ENCODE measurements around the gene PRR15.

DNA sequence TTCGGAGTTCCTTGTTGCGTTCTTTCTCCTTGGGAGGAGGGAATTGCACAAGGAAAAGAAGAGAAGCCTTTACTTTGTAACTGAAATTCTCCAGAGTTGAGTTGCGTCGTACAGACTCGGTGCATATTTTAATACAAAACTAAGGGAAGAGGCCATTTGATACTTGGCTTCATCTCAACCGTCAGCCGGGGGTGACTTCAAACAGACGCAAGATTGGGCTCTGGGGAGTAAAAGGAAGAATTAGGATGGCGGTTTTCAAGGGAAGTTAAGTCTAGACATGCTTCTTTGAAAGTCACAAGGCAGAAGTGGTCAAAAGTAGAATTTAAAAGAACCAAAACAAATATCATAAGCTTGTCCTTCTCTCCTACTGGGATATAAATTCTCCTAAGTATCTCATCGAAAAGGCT, 1.6 kb downstream of the PRR15 start:
- TF ChIP-seq EZH2 (IDR thresholded peaks at IDR 0.05), result no peak
- TF ChIP-seq, protein P1, sequence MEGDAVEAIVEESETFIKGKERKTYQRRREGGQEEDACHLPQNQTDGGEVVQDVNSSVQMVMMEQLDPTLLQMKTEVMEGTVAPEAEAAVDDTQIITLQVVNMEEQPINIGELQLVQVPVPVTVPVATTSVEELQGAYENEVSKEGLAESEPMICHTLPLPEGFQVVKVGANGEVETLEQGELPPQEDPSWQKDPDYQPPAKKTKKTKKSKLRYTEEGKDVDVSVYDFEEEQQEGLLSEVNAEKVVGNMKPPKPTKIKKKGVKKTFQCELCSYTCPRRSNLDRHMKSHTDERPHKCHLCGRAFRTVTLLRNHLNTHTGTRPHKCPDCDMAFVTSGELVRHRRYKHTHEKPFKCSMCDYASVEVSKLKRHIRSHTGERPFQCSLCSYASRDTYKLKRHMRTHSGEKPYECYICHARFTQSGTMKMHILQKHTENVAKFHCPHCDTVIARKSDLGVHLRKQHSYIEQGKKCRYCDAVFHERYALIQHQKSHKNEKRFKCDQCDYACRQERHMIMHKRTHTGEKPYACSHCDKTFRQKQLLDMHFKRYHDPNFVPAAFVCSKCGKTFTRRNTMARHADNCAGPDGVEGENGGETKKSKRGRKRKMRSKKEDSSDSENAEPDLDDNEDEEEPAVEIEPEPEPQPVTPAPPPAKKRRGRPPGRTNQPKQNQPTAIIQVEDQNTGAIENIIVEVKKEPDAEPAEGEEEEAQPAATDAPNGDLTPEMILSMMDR (IDR thresholded peaks at IDR 0.05 in 2 of 3, conservative IDR thresholded peaks at IDR 0.05 in 1 of 3; ENCODE audit: borderline replicate concordance in 1 of 3, insufficient read depth in 1 of 3, low read depth in 2 of 3, low read length in 2 of 3), result no peak
- TF ChIP-seq SIN3A (IDR thresholded peaks at IDR 0.05; ENCODE audit: low read depth), result no peak
- no peak for TF ChIP-seq SRF (IDR thresholded peaks at IDR 0.05; ENCODE audit: low read depth)
